HG02840 (cell line): ENCODE measurements around the gene EEF1AKMT3.

Experiments used
- ATAC-seq: cut with Tn5 transposase; IDR thresholded peaks from one replicate; pipeline ENCODE4 v1.9.1; 2021; ENCODE audit warnings: mild to moderate bottlenecking, moderate library complexity, moderate number of reproducible peaks; ENCODE audit not compliant: unreplicated experiment, low FRiP score

EEF1AKMT3 gene

DNA sequence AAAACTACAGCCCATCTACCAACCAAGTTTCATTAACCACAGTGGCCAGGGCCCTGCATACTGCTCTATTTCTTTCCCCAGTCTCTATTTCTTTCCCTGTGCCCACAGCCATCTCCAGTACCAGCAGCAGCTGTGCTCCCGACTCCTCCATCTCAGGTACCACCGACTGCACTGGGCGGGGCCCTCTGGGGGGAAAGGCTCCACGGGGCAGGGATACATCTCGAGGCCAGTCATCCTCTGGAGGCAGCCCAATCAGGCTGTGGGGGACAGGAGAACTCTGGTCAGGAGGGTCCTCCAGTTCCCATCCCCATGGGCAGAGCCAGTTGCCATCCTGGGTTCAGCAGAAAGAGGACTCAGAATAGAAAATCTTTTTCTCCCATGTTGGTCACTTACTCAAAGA is 23.4 kb upstream of the EEF1AKMT3 start:
- no peak for ATAC-seq

DNA sequence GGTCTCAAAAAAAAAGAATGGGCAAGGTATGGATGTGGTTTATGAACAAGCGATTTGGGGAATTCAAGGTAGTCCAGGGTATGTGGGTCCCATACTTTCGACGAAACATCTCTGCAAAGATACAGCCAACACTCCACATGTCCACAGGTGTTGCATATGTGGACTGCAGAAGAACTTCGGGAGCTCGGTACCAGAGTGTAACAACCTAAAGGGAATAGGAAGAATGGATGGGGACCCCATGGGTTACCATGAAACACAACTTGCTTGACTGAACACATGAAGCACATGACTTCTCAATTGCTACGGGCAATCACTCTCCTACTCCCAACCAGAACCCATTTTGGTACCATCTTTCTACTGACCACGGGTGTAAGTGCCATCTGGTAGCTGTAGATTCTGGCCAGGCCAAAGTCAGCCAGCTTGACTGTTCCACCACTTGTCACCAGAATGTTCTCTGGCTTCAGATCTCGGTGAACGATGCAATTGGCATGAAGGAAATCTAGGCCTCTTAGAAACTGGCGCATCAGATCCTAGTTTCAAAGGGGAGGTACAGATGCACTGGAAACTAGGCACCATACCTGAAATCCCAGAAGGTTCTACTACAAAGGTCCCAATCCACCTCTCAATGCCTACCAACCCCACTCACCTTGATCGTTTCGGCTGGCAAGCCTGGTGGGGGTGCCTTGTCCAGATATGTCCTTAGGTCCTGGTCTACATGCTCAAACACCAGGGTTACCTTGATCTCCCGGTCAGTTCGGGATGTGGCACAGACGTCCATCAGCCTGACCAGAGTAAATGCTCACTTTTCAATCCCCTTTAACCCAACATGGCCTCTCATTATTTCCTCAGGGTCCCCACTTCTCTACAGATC is 21.6 kb upstream of the EEF1AKMT3 start:
- no peak for ATAC-seq

DNA sequence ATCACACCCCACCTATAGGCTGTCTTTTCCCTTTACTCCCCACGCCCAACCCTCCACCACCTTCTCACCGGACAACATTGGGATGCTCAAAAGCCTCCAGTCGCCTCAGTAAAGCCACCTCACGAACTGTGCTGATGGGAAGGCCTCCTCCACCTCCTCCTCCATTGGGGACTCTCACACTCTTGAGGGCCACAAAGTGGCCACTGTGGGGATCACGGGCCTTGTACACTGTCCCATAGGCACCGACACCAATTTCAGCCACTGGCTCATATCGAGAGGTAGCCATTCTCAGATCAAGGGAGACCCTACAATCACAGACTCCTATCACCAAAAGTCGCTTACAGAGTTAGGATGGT is 21.0 kb upstream of the EEF1AKMT3 start:
- no peak for ATAC-seq

DNA sequence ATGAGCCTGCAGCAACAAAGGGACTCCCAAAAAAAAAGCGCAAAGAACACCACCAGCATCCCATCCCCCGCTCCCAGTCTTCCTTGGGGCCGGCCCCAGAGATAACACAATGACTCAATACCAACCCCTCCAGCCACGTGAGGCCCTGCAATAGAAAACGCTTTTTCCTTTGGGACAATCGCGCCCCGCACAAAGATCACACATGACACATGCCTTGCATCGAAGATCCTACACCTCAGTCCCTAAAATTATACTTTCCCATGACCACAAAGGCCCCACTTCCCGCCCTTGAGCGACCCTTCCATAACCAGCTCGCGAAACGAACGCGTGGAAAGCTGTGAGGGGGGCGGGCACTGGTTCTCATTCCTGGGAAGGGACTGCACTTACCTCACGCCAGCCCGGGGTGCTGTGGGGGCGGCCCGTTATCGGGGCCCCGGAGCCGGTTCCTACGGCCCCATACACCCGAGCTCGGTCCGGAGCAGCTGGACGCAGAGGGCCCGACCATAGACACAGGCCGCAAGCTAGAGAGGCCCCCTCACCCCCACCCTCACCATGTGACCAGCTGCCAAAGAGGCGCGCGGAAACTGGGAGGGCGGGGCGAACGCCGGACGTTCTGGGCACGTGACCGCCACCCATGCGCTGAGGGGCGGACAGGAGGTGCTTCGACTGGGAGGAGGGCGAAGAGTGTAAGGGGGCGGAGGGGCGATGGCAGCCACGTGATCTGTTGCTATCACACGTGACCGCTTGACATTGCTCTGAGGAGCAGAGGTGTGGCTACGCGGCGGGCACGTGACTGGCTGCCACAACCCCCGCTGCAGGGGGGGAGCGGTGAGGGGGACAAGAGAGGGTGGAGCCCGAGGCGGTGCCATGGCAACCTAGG is 20.4 kb upstream of the EEF1AKMT3 start, which contains the start of gene CDK4:
Gene CDK4 (minus strand): TSS at position 523 of the 880 bp plus-strand sequence. CDS start 593 bp downstream, outside the sequence.
- peak; percentile 70 for ATAC-seq

DNA sequence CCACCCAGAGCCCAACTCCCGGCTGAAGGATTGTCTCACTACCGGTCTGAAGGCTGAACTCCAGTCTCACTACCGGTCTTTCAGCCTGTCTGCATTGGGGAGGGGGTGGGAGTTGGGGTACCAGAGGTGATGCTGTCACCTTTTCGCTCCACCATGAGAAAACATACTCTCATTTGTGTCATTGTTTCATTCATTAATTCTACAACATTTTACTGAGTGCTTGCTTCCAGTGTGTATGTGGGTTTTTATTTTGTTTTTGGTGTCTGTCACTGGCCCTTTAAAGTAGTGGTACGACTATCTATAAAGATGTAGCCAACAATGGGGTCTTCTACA is 19.8 kb upstream of the EEF1AKMT3 start:
- ATAC-seq: no peak

DNA sequence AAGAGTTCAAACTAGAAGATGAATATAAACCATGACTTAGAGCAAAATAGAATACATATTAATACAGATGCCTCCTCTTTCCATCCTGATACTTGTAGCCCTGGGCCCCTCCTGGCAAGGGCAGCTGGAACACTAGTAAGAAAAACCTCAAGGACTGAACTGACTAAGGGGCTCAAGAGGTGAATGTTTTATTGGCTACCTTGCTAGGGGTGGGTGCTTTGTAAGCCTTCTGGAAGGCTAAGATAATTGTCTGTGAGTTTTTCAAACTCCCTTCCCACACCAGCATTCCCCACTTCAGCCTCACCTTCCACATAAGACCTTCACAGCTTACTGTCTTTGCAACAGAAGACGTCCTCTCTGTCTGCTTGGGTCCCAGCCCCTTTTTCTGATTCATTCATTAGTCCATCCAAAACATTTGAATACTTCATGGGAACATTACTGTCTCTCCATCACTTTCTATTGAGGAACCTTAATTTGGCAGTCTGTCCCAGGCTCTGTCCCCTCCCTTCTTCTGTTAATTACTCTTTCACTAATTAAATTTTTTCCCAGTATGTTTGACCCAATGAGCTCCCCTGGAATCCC is 18.6 kb upstream of the EEF1AKMT3 start:
- no peak for ATAC-seq

DNA sequence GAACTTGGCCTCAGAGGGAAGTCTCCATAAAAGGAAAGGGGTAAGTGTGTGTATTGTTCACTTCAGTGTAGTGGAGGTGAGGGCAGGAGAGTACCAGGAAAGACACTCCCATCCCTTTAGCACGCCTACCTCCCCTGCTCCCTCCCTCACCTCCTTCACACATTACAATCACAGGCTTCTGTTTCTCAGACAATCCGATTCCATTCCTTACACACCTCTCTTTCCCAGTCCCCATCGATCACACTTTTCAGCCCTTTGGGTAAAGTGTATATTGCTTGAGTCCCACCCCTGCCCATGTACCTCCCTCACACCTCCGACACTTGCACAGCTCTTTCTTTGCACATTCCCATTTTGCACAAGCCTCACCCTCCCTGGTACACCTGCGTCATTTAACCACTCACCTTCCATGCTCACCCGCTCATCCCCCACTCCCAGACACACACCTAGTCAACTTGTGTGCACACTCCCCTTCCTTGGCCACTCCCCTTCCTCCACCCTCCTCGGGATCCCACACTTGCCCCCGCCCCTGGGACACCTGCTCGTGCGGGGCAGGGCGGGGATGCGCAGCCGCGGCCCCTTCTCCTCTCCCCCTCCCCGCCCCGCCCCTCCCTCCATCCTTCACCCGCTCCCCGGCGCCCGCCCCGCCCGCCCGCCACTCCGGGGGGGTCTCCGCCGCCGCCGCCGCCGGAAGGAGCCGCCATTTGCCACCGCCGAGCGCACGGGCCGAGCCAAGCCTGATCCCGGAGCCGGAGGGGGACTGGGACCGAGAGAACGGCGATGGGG is 17.8 kb upstream of the EEF1AKMT3 start, which contains the start of gene MARCHF9:
Gene MARCHF9 (plus strand): TSS at position 693 of the 783 bp plus-strand sequence. CDS start 426 bp downstream, outside the sequence.
- ATAC-seq: peak; percentile 36

DNA sequence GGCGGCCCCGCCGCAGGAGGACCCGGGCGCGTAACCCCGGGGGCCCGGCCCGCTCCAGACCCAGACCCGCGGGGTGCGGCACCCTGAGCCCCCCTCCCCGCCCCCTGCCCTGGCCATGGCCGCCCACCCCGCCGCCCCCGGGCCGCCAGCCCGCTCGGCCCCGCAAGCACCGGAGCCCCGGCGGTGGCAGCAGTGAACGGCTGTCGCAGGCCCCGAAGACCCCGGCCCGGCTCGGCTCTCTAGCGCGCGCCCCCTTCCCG is 17.3 kb upstream of the EEF1AKMT3 start:
- ATAC-seq: no peak

DNA sequence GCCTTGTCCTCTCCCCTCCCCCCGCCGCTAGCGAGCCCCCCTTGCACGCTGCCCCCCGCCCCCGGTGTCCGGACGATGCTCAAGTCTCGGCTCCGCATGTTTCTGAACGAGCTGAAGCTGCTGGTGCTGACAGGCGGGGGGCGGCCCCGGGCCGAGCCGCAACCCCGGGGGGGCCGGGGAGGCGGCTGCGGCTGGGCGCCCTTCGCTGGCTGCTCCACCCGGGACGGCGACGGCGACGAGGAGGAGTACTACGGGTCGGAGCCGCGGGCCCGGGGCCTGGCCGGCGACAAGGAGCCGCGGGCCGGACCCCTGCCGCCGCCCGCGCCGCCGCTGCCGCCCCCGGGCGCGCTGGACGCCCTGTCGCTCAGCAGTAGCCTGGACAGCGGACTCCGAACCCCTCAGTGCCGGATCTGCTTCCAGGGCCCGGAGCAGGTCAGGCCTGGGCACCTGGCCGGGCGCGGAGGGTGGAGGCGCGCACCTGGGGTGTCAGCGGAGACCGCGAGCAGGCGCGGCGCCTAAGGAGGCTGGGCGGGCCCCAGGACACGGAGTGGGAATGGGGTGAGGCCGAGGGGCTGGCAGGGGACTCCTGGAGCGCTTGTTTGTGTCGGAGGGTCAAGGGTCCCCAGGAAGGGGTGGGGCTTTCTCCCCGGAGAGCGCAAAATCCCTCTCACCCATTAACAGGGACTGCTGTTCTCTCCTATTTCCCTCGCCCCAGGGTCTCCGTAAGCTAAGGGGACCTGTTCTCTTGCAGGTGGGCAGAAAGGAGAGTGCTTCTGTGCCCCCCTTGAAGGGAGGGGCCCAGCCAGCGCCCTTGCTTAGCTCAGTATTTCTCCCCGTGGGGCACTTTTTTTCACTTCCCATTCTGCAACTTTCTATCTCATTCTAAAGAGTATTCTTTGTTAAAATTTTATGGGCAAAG is 16.7 kb upstream of the EEF1AKMT3 start:
- no peak for ATAC-seq

DNA sequence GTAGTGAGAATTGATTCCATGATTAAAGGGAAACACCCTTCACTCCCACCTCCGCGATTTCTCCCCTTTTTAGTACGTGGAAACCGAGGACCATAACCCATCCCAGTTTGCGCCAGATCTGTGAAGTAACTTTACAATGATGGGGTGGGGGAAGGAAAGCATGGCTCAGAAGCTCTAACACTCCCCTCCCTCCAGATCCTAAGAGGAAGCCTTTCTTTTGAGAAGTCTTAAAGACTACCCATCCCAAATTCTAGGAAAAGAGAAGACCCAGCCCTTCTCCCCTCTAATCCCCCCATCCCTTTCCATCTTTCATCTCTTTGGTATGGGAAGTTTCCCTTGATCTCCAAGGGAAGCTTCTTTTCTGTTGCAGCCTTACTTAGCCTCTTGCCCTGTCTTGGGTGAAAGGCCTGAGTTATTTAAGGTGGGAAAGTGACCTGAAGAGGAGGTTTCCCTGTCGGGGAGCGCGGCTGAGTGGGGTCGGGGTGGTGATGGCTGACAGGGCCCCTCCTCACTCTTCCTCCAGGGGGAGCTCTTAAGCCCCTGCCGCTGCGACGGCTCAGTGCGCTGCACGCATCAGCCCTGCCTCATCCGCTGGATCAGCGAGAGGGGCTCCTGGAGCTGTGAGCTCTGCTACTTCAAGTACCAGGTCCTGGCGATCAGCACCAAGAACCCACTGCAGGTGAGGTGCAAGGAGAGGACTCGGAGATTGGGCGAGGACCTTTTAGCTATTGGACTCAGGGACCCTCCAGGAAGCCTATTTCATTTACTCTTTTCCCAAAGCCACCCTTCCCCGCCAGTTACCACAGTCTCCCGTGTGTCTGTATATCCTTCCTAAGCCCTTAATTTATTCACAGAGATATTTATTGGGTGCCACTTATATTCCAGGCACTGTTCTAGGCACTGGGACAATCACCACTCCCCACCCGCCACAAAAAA is 15.7 kb upstream of the EEF1AKMT3 start:
- ATAC-seq: no peak

DNA sequence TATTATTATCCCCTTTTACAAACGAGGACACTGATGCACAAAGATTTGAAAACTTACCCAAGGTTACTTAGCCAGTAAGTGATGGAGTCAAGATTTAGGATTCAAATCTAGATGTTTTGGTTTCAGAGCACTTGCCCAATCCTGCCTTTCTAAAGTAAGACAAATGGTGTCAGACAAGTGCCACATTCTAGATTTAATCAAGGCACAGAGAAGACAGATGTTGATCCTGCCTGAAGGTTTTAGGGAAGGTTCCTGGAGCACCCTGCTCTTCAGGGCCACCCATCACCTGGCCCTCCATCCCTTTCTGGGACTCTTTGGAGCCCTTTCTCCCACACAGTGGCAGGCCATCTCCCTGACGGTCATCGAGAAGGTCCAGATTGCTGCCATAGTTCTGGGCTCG is 14.6 kb upstream of the EEF1AKMT3 start:
- ATAC-seq: no peak

DNA sequence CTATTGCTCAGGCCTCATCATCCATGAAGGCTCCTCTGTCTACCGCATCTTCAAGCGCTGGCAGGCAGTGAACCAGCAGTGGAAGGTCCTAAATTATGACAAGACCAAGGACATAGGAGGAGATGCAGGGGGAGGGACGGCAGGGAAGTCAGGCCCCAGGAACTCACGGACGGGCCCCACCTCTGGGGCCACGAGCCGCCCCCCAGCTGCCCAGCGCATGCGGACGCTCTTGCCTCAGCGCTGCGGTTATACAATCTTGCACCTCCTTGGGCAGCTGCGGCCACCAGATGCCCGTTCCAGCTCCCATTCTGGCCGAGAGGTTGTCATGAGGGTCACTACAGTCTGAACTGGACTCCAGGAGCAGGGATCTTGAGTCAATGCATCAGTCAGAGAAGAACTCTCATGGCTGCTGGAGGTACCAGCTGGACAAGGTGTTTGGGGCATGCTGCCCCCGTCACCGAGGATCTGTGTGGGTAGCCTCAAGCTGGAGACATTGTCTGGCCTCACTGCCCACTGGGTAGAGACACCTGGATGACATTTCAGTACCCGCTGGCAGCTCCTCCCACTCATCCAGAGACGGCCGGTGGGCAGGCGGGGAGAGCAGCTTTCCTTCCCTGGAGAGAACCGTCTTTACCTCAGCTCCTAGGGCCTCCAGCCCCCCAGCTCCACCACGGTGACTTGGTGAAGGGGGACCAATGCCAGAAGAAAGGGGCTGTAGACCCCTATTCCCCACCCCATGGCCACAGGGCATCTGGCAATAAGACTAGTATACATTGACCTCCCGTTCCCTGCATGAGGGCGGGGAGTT is 13.7 kb upstream of the EEF1AKMT3 start:
- ATAC-seq: no peak

DNA sequence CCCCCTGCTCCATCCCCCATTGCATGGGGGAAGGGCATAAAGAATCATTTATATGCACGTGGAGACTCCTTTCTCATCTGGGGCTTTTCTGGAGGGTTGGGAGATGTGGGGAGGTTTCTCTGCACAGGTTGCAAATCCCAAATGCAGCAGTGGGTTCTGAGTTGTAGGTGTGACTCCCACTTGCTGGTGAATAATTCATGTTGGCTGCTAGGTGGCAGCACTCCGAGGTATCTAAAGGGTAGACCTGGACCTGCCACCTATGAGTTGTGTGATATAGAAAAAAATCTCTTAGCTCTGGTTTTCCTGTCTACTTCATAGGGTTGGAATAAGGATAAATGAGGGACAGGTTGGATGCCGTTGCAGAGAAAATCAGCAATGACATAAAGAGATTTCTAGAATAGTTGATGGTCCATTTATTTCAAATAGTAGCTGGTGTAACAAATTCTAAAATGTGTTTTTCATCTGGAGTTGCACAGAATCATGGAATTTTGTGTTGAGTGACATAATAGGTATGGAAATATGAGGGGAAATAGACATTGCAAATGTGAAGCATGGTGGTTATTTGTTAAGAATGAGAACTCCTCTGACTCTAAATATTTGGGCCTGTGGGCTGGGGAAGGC is 12.9 kb upstream of the EEF1AKMT3 start:
- ATAC-seq: no peak

DNA sequence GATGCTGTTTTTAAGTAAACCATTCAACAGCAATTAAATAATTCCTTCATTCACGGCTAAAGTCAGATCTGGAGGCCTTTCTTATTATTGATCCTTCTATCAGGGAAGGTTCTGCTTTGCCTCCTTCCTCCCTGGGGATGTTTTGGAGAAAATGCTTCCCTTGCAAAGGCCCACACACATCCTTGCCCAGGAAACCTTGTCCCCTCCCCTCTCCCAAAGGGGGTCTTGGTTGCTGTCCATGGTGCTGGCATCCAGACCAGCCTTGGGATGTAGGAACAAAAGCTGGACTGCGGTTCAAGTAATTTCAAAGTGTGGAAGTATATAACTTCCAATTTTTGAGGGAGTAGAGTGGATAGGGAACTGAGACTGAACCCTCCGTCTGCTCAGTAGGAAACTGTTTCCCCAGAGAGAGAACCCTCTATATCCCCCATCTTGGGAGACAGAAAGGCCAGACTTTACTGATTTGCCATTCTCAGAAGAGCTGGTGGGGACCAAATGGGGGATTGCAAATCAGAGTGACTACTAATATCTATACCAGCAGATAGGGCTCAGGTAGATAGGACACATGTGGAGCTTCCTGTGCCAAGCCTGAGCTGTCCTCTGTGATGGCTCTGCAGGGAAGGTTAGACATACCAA is 11.9 kb upstream of the EEF1AKMT3 start:
- no peak for ATAC-seq

DNA sequence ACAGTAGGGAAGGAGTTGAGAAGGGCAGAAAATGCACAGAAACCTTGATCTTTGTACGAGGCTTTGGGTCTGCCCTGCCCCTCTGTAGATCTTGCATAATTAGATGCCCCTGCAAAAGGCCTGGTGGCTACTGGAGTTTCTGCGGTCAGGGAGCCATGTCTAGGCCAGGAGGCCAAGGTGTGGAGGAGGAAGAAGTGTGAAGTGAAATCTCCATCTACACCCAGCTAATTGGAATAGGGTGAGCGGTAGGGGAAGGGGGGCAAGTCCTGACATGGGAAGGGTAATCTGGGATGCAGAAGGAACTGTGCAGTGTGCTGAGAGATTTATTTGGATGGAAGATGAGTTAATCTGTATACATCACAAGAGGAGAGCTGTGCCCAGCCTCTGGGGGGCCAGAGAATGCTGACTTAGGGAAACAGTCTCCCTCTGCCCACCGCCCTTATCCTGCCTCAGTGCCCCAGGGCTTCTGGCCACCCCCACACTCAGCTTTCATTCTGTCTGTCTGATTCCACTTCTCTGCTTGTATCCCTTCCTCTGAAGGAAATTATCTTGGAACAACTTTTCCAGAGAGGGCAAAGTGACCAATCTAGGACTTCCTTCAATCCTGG is 10.9 kb upstream of the EEF1AKMT3 start:
- ATAC-seq: no peak

DNA sequence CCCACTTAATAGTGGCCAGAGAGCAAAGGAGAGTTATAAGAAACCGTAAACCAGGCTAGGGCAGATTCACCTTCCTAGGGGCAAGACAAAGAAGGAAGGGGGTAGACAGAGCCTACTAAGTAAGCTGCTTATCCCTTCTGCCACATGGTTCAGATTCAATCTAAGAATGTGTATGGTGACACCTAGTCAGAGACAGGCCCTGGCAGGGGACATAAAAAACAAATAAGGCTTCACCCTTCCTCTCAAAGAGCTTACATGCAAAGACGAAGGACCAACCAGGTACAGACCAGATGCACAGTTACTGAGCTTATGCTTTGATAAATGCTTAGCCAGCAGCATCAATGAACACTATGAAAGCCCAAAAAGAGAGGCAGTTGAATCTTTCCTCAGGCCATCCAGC is 10.0 kb upstream of the EEF1AKMT3 start:
- no peak for ATAC-seq
